Endothelial cell of umbilical vein (primary cell): ENCODE measurements around the gene LEP. TPM values are rescaled to one million over a fixed set of nuclear protein-coding genes. Genes with fewer than 3 reads are reported as not detected.

Source experiments
- BruUV-seq: library from RNA; stranded (reverse); fragments of 400-500 nt; replicated peaks from 2 replicates; lab custom pipeline; 2021; lab: Mats Ljungman, UMichigan
- CTCF ChIA-PET: fragments of 300-600, 350-600 bp; sonication (Branson Sonifier 250); formaldehyde crosslinking; loops from one replicate; lab custom pipeline; 2021; ENCODE audit warnings: antibody characterized with exemption, inconsistent platforms; lab: Charles Lee
- POLR2A ChIA-PET: fragments of 300-600, 350-600 bp; sonication (Branson Sonifier 250); formaldehyde crosslinking; loops from one replicate; lab custom pipeline; 2021; ENCODE audit warnings: antibody characterized with exemption, inconsistent platforms; lab: Charles Lee
- DNase-seq: peaks from one replicate; pipeline ENCODE4 v3.0.0-alpha.2; 2011; ENCODE audit warnings: low read depth, low spot score
- FAIRE-seq: peaks from 2 replicates; lab custom pipeline; 2011; peaks lifted over from hg19 to GRCh38; lab: Jason Lieb, UNC
- H2AFZ ChIP-seq: 2 replicates; pipeline ENCODE4 v1.6.0; 2012; ENCODE audit warnings: low read depth, low read length, control low read depth, inconsistent platforms
- H3K27ac ChIP-seq: 2 replicates; pipeline ENCODE4 v1.5.1; 2011; ENCODE audit warnings: low read depth, mild to moderate bottlenecking, control low read depth, low read length, moderate library complexity; ENCODE audit not compliant: insufficient read depth
- H3K27me3 ChIP-seq, 2 experiments: 2 replicates each; pipeline versions ENCODE4 v1.6.0 to v1.6.1; 2011; ENCODE audit warnings: low read length in 2 of 2, mixed read lengths in 1 of 2; ENCODE audit not compliant: control insufficient read depth in 2 of 2, insufficient read depth in 2 of 2
- H3K36me3 ChIP-seq, 2 experiments: 2 replicates in 1 of 2; 3 replicates in 1 of 2; pipeline ENCODE4 v1.5.1; 2011; ENCODE audit warnings: low read length in 2 of 2, mild to moderate bottlenecking in 1 of 2, moderate library complexity in 1 of 2; ENCODE audit not compliant: control insufficient read depth in 2 of 2, insufficient read depth in 2 of 2; ENCODE audit errors: extremely low read depth in 1 of 2
- H3K4me1 ChIP-seq: 3 replicates; pipeline ENCODE4 v1.5.1; 2011; ENCODE audit warnings: mild to moderate bottlenecking, low read length; ENCODE audit not compliant: control insufficient read depth, insufficient read depth; ENCODE audit errors: extremely low read depth
- H3K4me2 ChIP-seq: 2 replicates; pipeline ENCODE4 v1.6.1; 2011; ENCODE audit warnings: low read length, control low read depth, mixed read lengths; ENCODE audit not compliant: insufficient read depth
- H3K4me3 ChIP-seq, 3 experiments: fragments of 200-600 bp in 1 of 3; sonication (generic), shearing (Covaris generic) in 1 of 3; replicated peaks in 1 of 3; 2 replicates each; pipeline ENCODE4 v1.5.1; 2011 to 2016; ENCODE audit warnings: control low read depth in 3 of 3, low read length in 3 of 3, mild to moderate bottlenecking in 2 of 3, inconsistent platforms in 1 of 3, low read depth in 1 of 3, moderate library complexity in 1 of 3; ENCODE audit not compliant: insufficient read depth in 1 of 3
- H3K79me2 ChIP-seq: 2 replicates; pipeline ENCODE4 v1.6.0; 2012; ENCODE audit warnings: low read length, inconsistent platforms; ENCODE audit not compliant: control insufficient read depth, insufficient read depth
- H3K9ac ChIP-seq: replicated peaks from 2 replicates; pipeline ENCODE3; 2011; ENCODE audit warnings: low read length, control low read depth; ENCODE audit not compliant: insufficient read depth; ENCODE audit errors: extremely low read depth
- H3K9me1 ChIP-seq: replicated peaks from 3 replicates; pipeline ENCODE4 v1.6.0; 2011; ENCODE audit warnings: mild to moderate bottlenecking, low read length; ENCODE audit not compliant: control insufficient read depth, insufficient read depth; ENCODE audit errors: extremely low read depth
- H3K9me3 ChIP-seq: replicated peaks from 2 replicates; pipeline ENCODE4 v1.5.1; 2012; ENCODE audit warnings: low read length, inconsistent platforms; ENCODE audit not compliant: control insufficient read depth, insufficient read depth
- H4K20me1 ChIP-seq: replicated peaks from 2 replicates; pipeline ENCODE3; 2011; ENCODE audit warnings: mild to moderate bottlenecking, low read length; ENCODE audit not compliant: control insufficient read depth, insufficient read depth; ENCODE audit errors: extremely low read depth
- EZH2 ChIP-seq: IDR thresholded peaks from 2 replicates; pipeline ENCODE4 v1.6.1; 2012; ENCODE audit warnings: borderline replicate concordance, low read depth, mild to moderate bottlenecking, moderate library complexity, low read length, inconsistent platforms; ENCODE audit not compliant: severe bottlenecking
- FOS ChIP-seq: IDR thresholded peaks from 2 replicates; pipeline ENCODE4 v1.6.1; 2011; ENCODE audit warnings: mild to moderate bottlenecking, low read length, moderate library complexity, borderline replicate concordance; ENCODE audit not compliant: insufficient read depth
- GATA2 ChIP-seq: IDR thresholded peaks from 2 replicates; pipeline ENCODE4 v1.7.0; 2011; ENCODE audit warnings: low read depth, mild to moderate bottlenecking, moderate library complexity, mixed read lengths, low read length; ENCODE audit not compliant: insufficient read length, insufficient read depth
- JUN ChIP-seq: IDR thresholded peaks from 2 replicates; pipeline ENCODE4 v1.6.1; 2011; ENCODE audit warnings: borderline replicate concordance, low read depth; ENCODE audit not compliant: insufficient read length, insufficient read depth
- MAX ChIP-seq: IDR thresholded peaks from 2 replicates; pipeline ENCODE4 v1.6.1; 2011; ENCODE audit not compliant: insufficient read depth, insufficient read length
- MYC ChIP-seq: IDR thresholded peaks from one replicate; pipeline ENCODE4 v1.6.1; 2011; ENCODE audit warnings: mild to moderate bottlenecking, low read depth, low read length
- POLR2A ChIP-seq: IDR thresholded peaks from 2 replicates; pipeline ENCODE4 v1.6.1; 2012; ENCODE audit warnings: low read depth, mild to moderate bottlenecking, control low read depth, low read length
- POLR2AphosphoS5 ChIP-seq: IDR thresholded peaks from 2 replicates; pipeline ENCODE4 v1.6.1; 2012; ENCODE audit warnings: low read depth, mild to moderate bottlenecking, control low read depth, low read length, moderate library complexity; ENCODE audit not compliant: insufficient read depth
- dilution Hi-C: fragments of 300-500 bp; cut with MboI; formaldehyde crosslinking; loops from one replicate; pipeline ENCODE4 v1.15.0; 2019; ENCODE audit warnings: low sequenced_read_pairs; ENCODE audit not compliant: extremely low pct_ligation_motif_present
- intact Hi-C: fragments of 100-400 bp; cut with micrococcal nuclease; formaldehyde crosslinking; loops from one replicate; pipeline ENCODE4 v1.10.0; 2022
- polyA plus RNA-seq, 4 experiments: library from polyadenylated mRNA; depleted of rRNA in 3 of 4; stranded (reverse) in 3 of 4; unstranded in 1 of 4; fragments of >200 nt; gene quantifications; 2 replicates each; pipeline versions ENCODE4 v1.2.1 to v1.2.3, GENCODE V29; 2011 to 2012; ENCODE audit warnings: missing spikeins in 1 of 4
- total RNA-seq: library from RNA; stranded (reverse); gene quantifications from 2 replicates; pipeline ENCODE4 v1.2.3, GENCODE V29; 2021
- TF ChIP-seq, protein P1 (sequence below), 2 donors: IDR thresholded peaks; 1 replicate in 1 of 2; 2 replicates in 1 of 2; pipeline ENCODE4 v1.5.1; 2011; ENCODE audit warnings: low read length in 2 of 2, mild to moderate bottlenecking in 2 of 2, moderate library complexity in 2 of 2, control low read depth in 1 of 2, inconsistent platforms in 1 of 2, low read depth in 1 of 2; ENCODE audit not compliant: insufficient read depth in 1 of 2; ENCODE audit errors: extremely low read depth in 1 of 2

The LEP gene
- total and polyA plus RNA-seq, 2 donors (not counting 3 experiments of a cell fraction or from before 2014, with no cell fraction given): not detected

DNA sequence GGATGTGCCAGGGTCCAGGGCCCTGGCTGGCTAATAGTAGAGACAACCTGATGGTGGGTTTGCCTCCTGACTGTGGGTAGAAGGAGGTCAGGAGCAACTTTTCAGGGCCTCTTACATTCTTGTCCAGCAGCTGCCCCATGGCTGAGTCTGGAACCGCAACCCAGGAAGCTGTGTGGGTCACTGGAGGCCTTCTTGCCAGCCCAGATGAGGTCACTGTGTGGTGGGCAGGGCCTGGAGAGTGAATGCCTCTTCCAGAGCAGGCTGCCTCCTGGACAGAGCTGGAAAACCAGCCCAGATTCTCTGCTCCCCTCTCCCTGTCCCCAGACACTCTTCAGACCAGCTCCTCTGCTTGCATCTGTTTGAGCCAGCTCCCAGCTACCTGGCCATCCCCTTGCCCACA lies 43.5 kb upstream of the LEP start:
- ChIA-PET CTCF (interaction anchor here (0.9 to 2.5 kb wide), 3 partner anchors 11 to 489 kb away, joined by 3 to 16 read pairs (median 7); no protein-coding TSS in a partner anchor), POLR2A (no interaction called here)
- Histone ChIP-seq H2AFZ (no peak overlapping the region), H3K4me1 (no peaks in the 10 kb centered on the region), H3K79me2 (no peaks in the 10 kb centered on the region), H3K27ac (no peak overlapping the region), H3K4me3 (no peak overlapping the region), H3K9me1 (no peaks in the 10 kb centered on the region), H3K4me2 (no peak overlapping the region), H3K9me3 (peaks cover 5% of the 10 kb centered on the region), H3K9ac (no peak overlapping the region), H3K27me3 (peaks cover 29 to 47% of the 10 kb centered on the region in 2 experiments), H4K20me1 (no peaks in the 10 kb centered on the region), H3K36me3 (no peaks in the 10 kb centered on the region)
- TF ChIP-seq JUN (no peak), MYC (no peak), POLR2AphosphoS5 (no peak), FOS (no peak), EZH2 (no peak), GATA2 (no peak), POLR2A (no peak), MAX (no peak)
- TF ChIP-seq, protein P1, sequence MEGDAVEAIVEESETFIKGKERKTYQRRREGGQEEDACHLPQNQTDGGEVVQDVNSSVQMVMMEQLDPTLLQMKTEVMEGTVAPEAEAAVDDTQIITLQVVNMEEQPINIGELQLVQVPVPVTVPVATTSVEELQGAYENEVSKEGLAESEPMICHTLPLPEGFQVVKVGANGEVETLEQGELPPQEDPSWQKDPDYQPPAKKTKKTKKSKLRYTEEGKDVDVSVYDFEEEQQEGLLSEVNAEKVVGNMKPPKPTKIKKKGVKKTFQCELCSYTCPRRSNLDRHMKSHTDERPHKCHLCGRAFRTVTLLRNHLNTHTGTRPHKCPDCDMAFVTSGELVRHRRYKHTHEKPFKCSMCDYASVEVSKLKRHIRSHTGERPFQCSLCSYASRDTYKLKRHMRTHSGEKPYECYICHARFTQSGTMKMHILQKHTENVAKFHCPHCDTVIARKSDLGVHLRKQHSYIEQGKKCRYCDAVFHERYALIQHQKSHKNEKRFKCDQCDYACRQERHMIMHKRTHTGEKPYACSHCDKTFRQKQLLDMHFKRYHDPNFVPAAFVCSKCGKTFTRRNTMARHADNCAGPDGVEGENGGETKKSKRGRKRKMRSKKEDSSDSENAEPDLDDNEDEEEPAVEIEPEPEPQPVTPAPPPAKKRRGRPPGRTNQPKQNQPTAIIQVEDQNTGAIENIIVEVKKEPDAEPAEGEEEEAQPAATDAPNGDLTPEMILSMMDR (IDR thresholded peaks at IDR 0.05; ENCODE audit: extremely low read depth in 1 of 2, insufficient read depth in 1 of 2, low read depth in 1 of 2, low read length in 2 of 2): no peak
- FAIRE-seq (no peak), DNase-seq (no peak)
- BruUV-seq: no TSS peak
- intact Hi-C loops: no loop called here
- dilution Hi-C loops: no loop called here
